Liver (tissue), 9 donors: ENCODE results near the gene BTG4. TPM values are rescaled to one million over a fixed set of nuclear protein-coding genes. Genes with fewer than 3 reads are reported as not detected.

Experiments used
- DNase-seq: peaks from one replicate; pipeline ENCODE4 v3.0.0-alpha.2; 2017; ENCODE audit warnings: low spot score
- H3K27ac ChIP-seq, 2 donors: one replicate each; pipeline ENCODE4 v1.7.0; 2013; ENCODE audit warnings: inconsistent platforms in 2 of 2, low read length in 2 of 2, control low read depth in 1 of 2, low read depth in 1 of 2, mild to moderate bottlenecking in 1 of 2
- H3K27me3 ChIP-seq, 4 donors: one replicate each; pipeline versions ENCODE4 v1.6.1 to v1.7.0; 2013; ENCODE audit warnings: low read length in 3 of 4, inconsistent platforms in 1 of 4, mild to moderate bottlenecking in 1 of 4, moderate library complexity in 1 of 4; ENCODE audit not compliant: control insufficient read depth in 4 of 4, insufficient read depth in 4 of 4
- H3K36me3 ChIP-seq, 4 donors: one replicate each; pipeline versions ENCODE4 v1.6.1 to v1.7.0; 2013; ENCODE audit warnings: low read length in 3 of 4, mild to moderate bottlenecking in 3 of 4, low read depth in 1 of 4, moderate library complexity in 1 of 4; ENCODE audit not compliant: control insufficient read depth in 4 of 4, insufficient read depth in 3 of 4
- H3K4me1 ChIP-seq, 4 donors: one replicate each; pipeline versions ENCODE4 v1.6.1 to v1.7.0; 2013; ENCODE audit warnings: low read length in 3 of 4, mild to moderate bottlenecking in 3 of 4, moderate library complexity in 1 of 4; ENCODE audit not compliant: control insufficient read depth in 4 of 4, insufficient read depth in 4 of 4
- H3K4me3 ChIP-seq, 3 donors: one replicate each; pipeline versions ENCODE4 v1.6.1 to v1.7.0; 2013; ENCODE audit warnings: low read length in 3 of 3, control low read depth in 1 of 3, low read depth in 1 of 3, mild to moderate bottlenecking in 1 of 3
- H3K9ac ChIP-seq, 2 donors: one replicate each; pipeline ENCODE4 v1.7.0; 2013; ENCODE audit warnings: low read length in 2 of 2, mild to moderate bottlenecking in 2 of 2, moderate library complexity in 2 of 2, control low read depth in 1 of 2, low read depth in 1 of 2
- H3K9me3 ChIP-seq, 4 donors: one replicate each; pipeline versions ENCODE4 v1.6.1 to v1.7.0; 2013; ENCODE audit warnings: low read length in 3 of 4; ENCODE audit not compliant: control insufficient read depth in 4 of 4
- EGR1 ChIP-seq, 2 donors: IDR thresholded peaks; 2 replicates each; pipeline ENCODE4 v1.6.1; 2016 to 2018; ENCODE audit warnings: antibody characterized with exemption in 2 of 2, low read depth in 2 of 2
- FOXA1 ChIP-seq: IDR thresholded peaks from 2 replicates; pipeline ENCODE4 v1.6.1; 2016; ENCODE audit warnings: antibody characterized with exemption
- FOXA2 ChIP-seq: IDR thresholded peaks from 2 replicates; pipeline ENCODE4 v1.6.1; 2016; ENCODE audit warnings: antibody characterized with exemption
- GABPA ChIP-seq, 2 donors: IDR thresholded peaks in 1 of 2; conservative IDR thresholded peaks in 1 of 2; 2 replicates each; pipeline ENCODE4 v1.6.1; 2016; ENCODE audit warnings: antibody characterized with exemption in 2 of 2, mild to moderate bottlenecking in 1 of 2, moderate library complexity in 1 of 2
- HNF4A ChIP-seq, 2 donors: conservative IDR thresholded peaks; 2 replicates each; pipeline ENCODE4 v1.6.1; 2016; ENCODE audit warnings: antibody characterized with exemption in 2 of 2, mild to moderate bottlenecking in 2 of 2
- HNF4G ChIP-seq: IDR thresholded peaks from 2 replicates; pipeline ENCODE4 v1.6.1; 2016; ENCODE audit warnings: antibody characterized with exemption
- JUND ChIP-seq, 2 donors: IDR thresholded peaks; 2 replicates each; pipeline ENCODE4 v1.6.1; 2016; ENCODE audit warnings: antibody characterized with exemption in 2 of 2
- NR2F2 ChIP-seq: IDR thresholded peaks from 2 replicates; pipeline ENCODE4 v1.6.1; 2016; ENCODE audit warnings: antibody characterized with exemption
- RAD21 ChIP-seq, 2 donors: IDR thresholded peaks; 2 replicates each; pipeline ENCODE4 v1.6.1; 2016; ENCODE audit warnings: antibody characterized with exemption in 2 of 2, mild to moderate bottlenecking in 2 of 2
- RXRA ChIP-seq, 2 donors: IDR thresholded peaks; 2 replicates each; pipeline ENCODE4 v1.6.1; 2017 to 2018; ENCODE audit warnings: antibody characterized with exemption in 2 of 2, mild to moderate bottlenecking in 1 of 2
- SP1 ChIP-seq: IDR thresholded peaks from 2 replicates; pipeline ENCODE4 v1.6.1; 2018; ENCODE audit warnings: antibody characterized with exemption, mild to moderate bottlenecking
- TAF1 ChIP-seq: conservative IDR thresholded peaks from 2 replicates; pipeline ENCODE4 v1.6.1; 2016; ENCODE audit warnings: antibody characterized with exemption, mild to moderate bottlenecking
- YY1 ChIP-seq: IDR thresholded peaks from 2 replicates; pipeline ENCODE4 v1.6.1; 2016; ENCODE audit warnings: antibody characterized with exemption, mild to moderate bottlenecking
- WGBS: extraction: QIAGEN DNeasy Blood & Tissue Kit; methylation state at CpG from one replicate; pipeline ENCODE4 v1.1.7; 2013; 5-methylcytosine and 5-hydroxymethylcytosine counted together
- polyA plus RNA-seq, 2 donors: library from polyadenylated mRNA; stranded (reverse) in 1 of 2; unstranded in 1 of 2; fragments of 200-250 nt in 1 of 2; fragments of >200 nt in 1 of 2; fragmentation: Nextera tagmentation in 1 of 2; extraction: Ambion mirVana in 1 of 2; gene quantifications; one replicate each; pipeline versions ENCODE4 v1.2.1 to v1.2.3, GENCODE V29; 2013 to 2015
- total RNA-seq, 2 donors: library from RNA; depleted of rRNA; stranded (reverse); fragments of >200 nt; gene quantifications; one replicate each; pipeline ENCODE4 v1.2.3, GENCODE V29; 2014
- TF ChIP-seq, protein P1 (sequence below): IDR thresholded peaks from 2 replicates; pipeline ENCODE4 v1.6.1; 2016; ENCODE audit warnings: antibody characterized with exemption
- TF ChIP-seq, protein P2 (sequence below): IDR thresholded peaks from 2 replicates; pipeline ENCODE4 v1.6.1; 2016; ENCODE audit warnings: antibody characterized with exemption
- TF ChIP-seq, protein P3 (sequence below): IDR thresholded peaks from 2 replicates; pipeline ENCODE4 v1.6.1; 2016; ENCODE audit warnings: antibody characterized with exemption, mild to moderate bottlenecking
- donor health status: healthy.
- donor health status: healthy.
- donor health status: healthy.
- donor health status: healthy.
- donor health status: healthy.

Gene BTG4
- total and polyA plus RNA-seq, 4 donors = not detected

DNA sequence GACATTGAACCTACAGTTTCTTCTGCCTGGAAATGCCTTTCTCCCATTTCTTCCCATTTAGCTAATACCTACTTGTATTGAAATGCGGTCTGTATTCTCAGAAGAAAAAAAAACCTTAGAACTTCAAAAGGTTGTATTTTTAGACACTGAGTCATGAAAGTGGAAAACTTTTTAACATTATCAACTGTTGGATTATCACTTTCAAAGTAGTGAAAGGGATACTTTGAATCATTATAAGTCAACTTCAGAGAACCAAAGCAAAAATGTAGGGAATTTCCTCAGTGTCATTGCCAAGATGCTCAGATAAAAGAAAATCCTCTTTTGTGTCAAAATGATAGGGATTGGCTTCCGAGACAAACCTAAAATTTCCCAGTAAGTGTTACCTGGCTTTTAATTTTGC, 8.9 kb upstream of the BTG4 start (continued):
- TF ChIP-seq, protein P1, sequence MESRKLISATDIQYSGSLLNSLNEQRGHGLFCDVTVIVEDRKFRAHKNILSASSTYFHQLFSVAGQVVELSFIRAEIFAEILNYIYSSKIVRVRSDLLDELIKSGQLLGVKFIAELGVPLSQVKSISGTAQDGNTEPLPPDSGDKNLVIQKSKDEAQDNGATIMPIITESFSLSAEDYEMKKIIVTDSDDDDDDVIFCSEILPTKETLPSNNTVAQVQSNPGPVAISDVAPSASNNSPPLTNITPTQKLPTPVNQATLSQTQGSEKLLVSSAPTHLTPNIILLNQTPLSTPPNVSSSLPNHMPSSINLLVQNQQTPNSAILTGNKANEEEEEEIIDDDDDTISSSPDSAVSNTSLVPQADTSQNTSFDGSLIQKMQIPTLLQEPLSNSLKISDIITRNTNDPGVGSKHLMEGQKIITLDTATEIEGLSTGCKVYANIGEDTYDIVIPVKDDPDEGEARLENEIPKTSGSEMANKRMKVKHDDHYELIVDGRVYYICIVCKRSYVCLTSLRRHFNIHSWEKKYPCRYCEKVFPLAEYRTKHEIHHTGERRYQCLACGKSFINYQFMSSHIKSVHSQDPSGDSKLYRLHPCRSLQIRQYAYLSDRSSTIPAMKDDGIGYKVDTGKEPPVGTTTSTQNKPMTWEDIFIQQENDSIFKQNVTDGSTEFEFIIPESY = no peak
- TF ChIP-seq FOXA1 (no peak), JUND (IDR thresholded peaks at IDR 0.05) (no peak), NR2F2 (no peak)

DNA sequence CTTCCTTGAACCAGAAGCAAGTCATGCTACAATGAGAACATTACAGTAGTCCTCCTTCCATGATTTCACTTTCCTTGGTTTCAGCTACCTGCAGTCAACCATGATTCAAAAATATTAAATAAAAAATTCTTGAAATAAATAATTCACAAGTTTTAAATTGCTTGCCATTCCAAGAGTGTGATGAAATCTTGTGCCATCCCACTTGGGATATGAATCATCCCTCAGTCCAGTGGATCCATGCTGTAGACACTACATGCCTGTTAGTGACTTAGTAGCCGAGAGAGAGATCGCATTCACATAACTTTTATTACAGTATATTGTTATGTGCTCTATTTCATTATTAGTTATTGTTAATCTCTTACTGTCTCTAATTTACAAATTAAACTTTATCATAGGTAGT, 8.4 kb upstream of the BTG4 start:
- Histone ChIP-seq H3K4me3 (no peak overlapping the region), H3K36me3 (no peaks in the 10 kb centered on the region), H3K4me1 (no peaks in the 10 kb centered on the region), H3K27me3 (no peaks in the 10 kb centered on the region), H3K9me3 (no peaks in the 10 kb centered on the region), H3K9ac (no peak overlapping the region), H3K27ac (no peak overlapping the region)
- no peak for TF ChIP-seq GABPA (IDR thresholded peaks at IDR 0.05 in 1 of 2, conservative IDR thresholded peaks at IDR 0.05 in 1 of 2)
- no peak for TF ChIP-seq SP1
- TF ChIP-seq, protein P2, sequence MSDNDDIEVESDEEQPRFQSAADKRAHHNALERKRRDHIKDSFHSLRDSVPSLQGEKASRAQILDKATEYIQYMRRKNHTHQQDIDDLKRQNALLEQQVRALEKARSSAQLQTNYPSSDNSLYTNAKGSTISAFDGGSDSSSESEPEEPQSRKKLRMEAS = no peak
- TF ChIP-seq HNF4G = no peak
- no peak for TF ChIP-seq NR2F2
- no peak for TF ChIP-seq YY1
- no peak for TF ChIP-seq FOXA1
- TF ChIP-seq TAF1 = no peak
- TF ChIP-seq RAD21 (IDR thresholded peaks at IDR 0.05) = no peak
- no peak for DNase-seq
- 97% methylated on average over 2 of the region's 2 CpGs for WGBS

DNA sequence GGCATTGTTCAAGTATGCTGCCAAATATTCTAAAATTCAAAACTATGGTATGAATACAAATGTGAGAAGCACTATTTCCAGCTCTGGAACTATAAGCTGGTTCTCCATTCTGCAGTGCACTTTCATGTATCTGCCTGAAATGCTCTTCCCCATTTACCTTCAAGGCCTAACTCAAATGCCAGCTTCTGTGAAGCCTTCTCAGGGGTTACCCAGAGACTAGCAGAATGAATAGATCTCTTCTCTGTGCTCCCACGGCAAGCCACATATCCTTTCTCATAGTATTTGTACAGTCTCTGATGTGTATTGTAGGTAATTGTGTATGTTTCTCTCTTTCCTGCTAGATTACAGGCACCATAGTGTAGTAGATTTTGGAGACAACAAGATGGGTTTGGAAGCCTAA, 6.5 kb upstream of the BTG4 start:
- Histone ChIP-seq H3K27ac (no peak overlapping the region), H3K9ac (no peak overlapping the region), H3K36me3 (no peaks in the 10 kb centered on the region), H3K27me3 (no peaks in the 10 kb centered on the region), H3K9me3 (no peaks in the 10 kb centered on the region), H3K4me3 (no peak overlapping the region), H3K4me1 (no peaks in the 10 kb centered on the region)
- TF ChIP-seq RAD21 (IDR thresholded peaks at IDR 0.05) = no peak
- TF ChIP-seq TAF1 = no peak
- TF ChIP-seq FOXA2 = no peak
- no peak for TF ChIP-seq HNF4A (conservative IDR thresholded peaks at IDR 0.05)
- TF ChIP-seq FOXA1 = no peak
- 58% methylated on average over 1 of the region's 1 CpG for WGBS
- no peak for DNase-seq

DNA sequence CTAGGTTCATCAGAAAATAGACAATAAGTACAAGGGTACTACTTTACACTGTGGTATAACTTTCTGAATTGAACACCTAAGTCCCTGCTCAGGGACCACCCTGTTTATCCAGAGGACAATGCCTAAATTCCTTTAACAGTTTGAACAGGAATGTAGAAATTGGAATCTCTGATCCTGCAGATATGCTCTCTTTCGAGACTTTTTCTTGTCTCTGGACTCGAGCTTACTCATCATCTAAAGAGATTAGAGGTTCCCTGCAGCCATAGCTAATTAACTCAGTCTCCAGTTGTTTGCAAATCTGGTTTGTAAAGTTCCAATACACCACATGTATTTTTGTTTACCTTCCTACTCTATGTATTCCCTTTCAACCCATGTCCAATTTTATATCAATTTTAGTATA, 3.4 kb upstream of the BTG4 start:
- H3K9me3 ChIP-seq = no peaks in the 10 kb centered on the region
- no peak overlapping the region for H3K4me3 ChIP-seq
- 89% methylated on average over 2 of the region's 2 CpGs for WGBS
- no peak for DNase-seq
- H3K9ac ChIP-seq = no peak overlapping the region
- peaks cover 0 to 8% (median 2%) of the 10 kb centered on the region in 4 donors for H3K27me3 ChIP-seq
- TF ChIP-seq JUND (IDR thresholded peaks at IDR 0.05) = no peak
- TF ChIP-seq, protein P3, sequence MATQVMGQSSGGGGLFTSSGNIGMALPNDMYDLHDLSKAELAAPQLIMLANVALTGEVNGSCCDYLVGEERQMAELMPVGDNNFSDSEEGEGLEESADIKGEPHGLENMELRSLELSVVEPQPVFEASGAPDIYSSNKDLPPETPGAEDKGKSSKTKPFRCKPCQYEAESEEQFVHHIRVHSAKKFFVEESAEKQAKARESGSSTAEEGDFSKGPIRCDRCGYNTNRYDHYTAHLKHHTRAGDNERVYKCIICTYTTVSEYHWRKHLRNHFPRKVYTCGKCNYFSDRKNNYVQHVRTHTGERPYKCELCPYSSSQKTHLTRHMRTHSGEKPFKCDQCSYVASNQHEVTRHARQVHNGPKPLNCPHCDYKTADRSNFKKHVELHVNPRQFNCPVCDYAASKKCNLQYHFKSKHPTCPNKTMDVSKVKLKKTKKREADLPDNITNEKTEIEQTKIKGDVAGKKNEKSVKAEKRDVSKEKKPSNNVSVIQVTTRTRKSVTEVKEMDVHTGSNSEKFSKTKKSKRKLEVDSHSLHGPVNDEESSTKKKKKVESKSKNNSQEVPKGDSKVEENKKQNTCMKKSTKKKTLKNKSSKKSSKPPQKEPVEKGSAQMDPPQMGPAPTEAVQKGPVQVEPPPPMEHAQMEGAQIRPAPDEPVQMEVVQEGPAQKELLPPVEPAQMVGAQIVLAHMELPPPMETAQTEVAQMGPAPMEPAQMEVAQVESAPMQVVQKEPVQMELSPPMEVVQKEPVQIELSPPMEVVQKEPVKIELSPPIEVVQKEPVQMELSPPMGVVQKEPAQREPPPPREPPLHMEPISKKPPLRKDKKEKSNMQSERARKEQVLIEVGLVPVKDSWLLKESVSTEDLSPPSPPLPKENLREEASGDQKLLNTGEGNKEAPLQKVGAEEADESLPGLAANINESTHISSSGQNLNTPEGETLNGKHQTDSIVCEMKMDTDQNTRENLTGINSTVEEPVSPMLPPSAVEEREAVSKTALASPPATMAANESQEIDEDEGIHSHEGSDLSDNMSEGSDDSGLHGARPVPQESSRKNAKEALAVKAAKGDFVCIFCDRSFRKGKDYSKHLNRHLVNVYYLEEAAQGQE = no peak
- no peak for TF ChIP-seq RAD21 (IDR thresholded peaks at IDR 0.05)
- no peak for TF ChIP-seq SP1
- no peak for TF ChIP-seq HNF4G
- TF ChIP-seq RXRA (IDR thresholded peaks at IDR 0.05) = no peak
- no peak for TF ChIP-seq FOXA2
- no peak for TF ChIP-seq NR2F2
- TF ChIP-seq GABPA (IDR thresholded peaks at IDR 0.05 in 1 of 2, conservative IDR thresholded peaks at IDR 0.05 in 1 of 2) = no peak
- TF ChIP-seq, protein P1 = no peak
- no peak for TF ChIP-seq EGR1 (IDR thresholded peaks at IDR 0.05; ENCODE audit: low read depth in 2 of 2)
- TF ChIP-seq FOXA1 = no peak
- TF ChIP-seq YY1 = no peak
- no peaks in the 10 kb centered on the region for H3K36me3 ChIP-seq
- no peak overlapping the region for H3K27ac ChIP-seq
- peaks cover 4 to 9% (median 7%) of the 10 kb centered on the region in 4 donors for H3K4me1 ChIP-seq
